ENCODE measurements around the gene PPP2R1A.
"Not testable (repeated sequence)": the region's sequence is repeated elsewhere in the genome, so short reads cannot be mapped to it uniquely, and the experiment has no call there.

PPP2R1A gene

DNA sequence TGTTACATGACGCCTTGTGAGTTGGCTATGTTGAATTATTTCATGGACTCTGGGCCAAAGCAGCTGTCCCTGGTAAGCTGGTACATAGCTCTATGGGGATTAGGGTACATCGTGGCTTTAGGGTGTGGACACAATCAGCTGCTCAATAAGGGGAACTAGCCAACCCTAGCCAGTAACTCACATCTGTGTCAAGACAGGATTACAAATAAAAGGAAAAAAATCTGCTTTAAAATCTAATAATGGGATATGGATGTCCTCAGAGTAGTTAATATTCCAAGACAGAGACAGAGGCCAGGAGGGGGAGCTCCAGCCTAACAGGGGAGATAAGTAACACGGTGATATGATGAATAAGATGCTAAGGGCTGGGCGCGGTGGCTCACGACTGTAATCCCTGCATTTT, 58.4 kb downstream of the PPP2R1A start:
- peak; percentile 24 to 32 for DNase-seq

DNA sequence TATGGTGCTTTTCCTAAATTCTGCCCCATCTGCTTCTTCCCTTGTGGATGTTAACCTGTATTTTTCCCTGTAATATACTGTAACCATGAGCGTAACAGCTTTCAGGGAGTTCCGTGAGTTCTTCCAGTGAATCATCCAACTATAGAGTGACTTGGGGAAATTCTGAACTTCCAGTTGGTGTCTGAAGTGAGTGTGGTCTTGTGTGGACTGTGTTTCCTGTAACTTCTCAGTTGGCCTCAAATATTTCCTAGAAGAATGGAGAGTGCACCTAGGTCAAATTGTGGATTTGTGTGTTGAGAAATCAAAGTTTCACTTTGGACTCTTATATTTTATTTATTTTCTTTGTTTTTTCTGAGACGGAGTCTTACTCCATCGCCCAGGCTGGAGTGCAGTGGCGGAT, 68.6 kb downstream of the PPP2R1A start:
- DNase-seq: no peak

DNA sequence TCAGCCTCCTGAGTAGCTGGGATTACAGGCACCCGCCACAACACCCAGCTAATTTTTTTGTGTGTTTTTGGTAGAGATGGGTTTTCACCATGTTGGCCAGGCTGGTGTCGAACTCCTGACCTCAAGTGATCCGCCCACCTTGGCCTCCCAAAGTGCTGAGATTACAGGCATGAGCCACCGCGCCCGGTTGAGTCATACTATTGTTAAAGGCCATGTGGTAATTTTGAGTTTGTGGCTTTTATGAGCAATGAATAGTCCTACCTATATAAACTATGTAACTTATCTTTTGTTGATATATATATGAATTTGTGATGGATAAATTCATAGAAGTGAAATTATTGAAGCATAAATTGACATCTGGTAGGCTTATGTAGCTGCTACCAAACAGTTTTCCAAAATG, 75.7 kb downstream of the PPP2R1A start:
- not testable (repeated sequence) for DNase-seq

DNA sequence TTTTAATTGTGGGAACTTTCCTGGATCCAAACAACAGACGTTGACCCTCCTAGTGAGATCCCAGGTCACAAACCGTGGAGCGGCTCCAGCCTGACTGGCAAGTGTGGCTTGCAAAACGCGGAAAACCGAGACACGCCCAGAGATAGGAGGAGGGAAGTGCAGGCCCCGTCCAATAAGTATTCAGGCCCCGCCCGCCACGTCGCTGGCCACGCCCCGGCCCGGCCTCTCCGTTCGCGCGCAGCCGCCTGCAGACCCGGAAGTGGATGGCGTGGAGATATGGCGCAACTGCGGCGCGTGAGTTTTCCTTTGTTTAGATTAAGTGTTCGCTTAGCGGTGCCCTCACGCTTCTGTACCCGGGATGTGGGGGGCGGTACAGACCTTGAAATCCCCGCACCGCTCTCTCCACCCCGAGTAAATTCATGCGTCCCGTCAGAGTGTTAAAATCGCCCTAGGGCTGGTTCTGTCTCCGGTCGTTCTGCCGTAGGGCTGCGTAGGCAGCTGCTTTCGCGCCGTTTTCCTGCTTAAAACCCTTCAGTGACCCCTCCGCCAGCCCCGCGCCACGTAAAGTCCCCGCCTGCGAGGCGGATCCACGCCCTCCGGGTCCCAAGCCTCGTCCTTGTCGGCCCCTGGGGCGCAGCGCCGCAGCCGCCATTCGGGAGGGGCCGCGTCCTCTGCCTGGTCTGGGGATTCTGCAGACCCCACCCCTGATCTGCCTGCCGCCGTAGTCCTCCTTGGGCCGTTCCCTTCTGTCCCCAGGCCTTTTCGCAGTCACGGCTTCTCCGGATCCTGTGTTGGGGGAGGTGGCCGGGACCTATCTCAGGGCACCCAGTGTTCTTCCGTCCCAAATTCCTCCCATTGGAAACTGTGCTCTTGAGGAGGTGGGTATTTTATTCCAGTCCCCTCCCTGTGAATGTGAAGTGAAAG, 79.7 kb downstream of the PPP2R1A start, which contains the start of gene ZNF766:
ZNF766 (plus strand) TSS at position 250 of the 924 bp plus-strand sequence; CDS start at position 277, 27 bp downstream.
- DNase-seq: peak; percentile 90 to 94

DNA sequence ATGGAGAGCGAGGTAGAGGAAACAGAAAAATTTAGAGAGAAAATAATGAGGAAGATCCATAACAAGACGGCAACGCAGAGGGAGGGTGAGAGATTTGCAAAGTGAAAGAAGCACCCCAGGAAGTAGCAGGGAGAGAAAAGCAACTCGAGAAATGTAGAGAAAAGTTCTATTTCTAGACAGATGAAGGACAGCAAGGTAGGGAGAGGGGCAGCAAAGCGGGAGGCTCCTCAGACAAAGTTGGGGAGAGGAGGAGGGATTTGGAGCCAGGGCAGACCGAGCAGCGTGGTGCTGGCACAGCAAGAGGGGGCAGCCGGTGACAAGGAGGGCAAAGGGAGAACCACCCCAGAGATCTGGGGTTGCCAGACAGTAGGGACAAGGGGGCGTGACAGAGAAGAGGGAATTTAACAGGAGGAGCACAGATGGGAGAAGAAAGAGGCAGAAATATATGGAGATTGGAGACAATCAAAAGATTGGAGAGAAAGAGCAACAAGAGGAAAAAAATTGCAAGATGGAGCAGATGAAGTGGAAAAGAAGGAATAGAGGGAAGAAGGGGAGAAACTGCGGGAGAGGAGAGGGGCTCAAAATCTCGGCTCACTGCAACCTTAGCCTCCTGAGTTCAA, 80.5 kb downstream of the PPP2R1A start:
- no peak for DNase-seq

DNA sequence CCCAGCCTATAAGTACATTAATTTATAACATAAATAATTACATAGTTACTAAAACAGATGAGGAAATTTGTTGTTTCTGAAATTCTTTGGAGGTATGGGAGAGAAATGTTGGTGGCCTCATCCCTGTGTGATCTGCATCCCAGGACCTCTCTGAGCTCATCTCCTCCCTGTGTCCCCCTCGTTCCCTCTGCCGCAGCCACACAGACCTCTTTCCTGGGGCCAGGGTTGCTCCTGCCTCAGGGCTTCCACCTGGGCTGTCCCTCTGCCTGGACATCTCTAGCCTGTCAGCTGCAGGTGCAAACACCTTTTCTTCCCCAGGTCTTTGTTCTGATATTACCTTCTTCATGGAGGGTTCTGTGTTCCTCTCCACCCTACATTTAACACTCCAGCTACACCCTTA, 83.4 kb downstream of the PPP2R1A start:
- DNase-seq: no peak

DNA sequence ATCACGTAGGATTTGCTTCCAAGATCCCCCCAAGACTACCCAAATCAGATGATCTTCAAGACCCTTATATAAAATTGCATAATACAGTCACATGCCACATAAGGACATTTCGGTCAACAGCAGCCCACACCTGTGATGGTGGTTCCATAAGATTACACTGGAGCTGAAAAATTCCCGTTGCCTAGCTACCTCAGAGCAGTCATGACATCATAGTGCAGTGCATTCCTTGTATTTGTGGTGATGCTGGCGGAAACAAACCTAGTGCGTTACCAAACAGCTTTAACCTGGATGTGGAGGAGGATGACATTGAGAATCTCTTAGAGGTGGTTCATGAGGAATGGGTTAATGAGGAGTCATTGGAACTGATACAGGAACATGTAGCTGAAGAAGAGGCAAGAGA, 84.3 kb downstream of the PPP2R1A start:
- DNase-seq: no peak

DNA sequence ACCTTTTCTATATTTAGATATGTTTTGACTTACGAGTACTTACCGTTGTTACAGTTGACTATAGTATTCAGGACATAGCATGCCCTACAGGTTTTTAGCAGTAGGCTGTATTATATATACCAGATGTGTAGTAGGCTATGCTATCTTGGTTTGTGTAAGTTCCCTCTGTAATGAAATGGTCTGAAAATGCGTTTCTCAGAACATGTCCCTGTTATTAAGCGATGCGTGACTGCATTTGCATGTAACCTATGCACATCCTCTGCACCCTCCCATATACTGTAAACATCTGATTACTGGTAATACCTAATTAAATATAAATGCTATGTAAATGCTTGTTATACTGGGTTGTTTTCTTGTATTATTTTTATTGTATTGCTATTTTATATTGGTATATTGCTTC, 86.1 kb downstream of the PPP2R1A start:
- no peak for DNase-seq

DNA sequence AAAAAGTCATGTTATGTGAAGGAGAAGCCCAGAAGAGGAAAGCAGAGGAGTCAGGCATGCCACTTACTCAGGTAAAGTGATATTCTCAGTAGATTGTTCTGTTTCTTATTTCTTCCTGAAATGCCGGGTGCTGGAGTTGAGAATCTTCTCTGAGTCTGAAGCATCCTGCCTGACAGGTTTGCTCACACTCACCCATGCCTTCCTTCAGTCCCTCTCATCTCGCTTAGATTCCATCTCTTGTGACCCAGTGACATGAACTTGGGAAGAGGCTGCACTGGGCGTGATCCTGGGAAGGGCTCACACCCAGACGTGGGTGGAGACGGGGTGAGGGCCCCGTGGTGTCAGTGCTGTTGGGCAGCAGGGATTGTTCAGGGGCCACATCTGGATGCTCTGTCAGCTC, 87.6 kb downstream of the PPP2R1A start:
- DNase-seq: no peak
